Measurements from ENCODE around the gene RMDN3. TPM values are rescaled to one million over a fixed set of nuclear protein-coding genes. Genes with fewer than 3 reads are reported as not detected.

RMDN3 gene
- total RNA-seq, 1 experiment from 2014 or later, result 28.3 TPM

DNA sequence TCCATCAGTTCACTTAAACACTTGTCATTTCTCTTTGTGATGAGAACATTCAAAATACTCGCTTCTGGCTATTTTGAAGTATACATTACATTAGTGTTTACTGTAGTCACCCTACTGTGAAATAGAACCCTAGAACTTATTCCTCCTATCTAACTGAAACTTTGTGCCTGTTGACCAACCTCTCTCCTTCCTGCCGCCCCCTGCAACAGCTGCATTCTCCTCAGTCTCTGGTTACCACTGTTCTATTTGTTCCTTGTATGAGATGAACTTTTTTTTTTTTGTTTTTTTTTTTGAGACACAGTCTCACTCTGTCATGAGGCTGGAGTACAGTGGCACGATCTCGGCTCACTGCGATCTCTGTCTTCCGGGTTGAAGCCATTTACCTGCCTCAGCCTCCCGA, 57.1 kb downstream of the RMDN3 start:
- no peaks in the 10 kb centered on the region; the same call in 1 of the 2 replicates for H3K79me2 ChIP-seq (ENCODE audit: insufficient read depth, low read length)
- TF ChIP-seq, protein P1, sequence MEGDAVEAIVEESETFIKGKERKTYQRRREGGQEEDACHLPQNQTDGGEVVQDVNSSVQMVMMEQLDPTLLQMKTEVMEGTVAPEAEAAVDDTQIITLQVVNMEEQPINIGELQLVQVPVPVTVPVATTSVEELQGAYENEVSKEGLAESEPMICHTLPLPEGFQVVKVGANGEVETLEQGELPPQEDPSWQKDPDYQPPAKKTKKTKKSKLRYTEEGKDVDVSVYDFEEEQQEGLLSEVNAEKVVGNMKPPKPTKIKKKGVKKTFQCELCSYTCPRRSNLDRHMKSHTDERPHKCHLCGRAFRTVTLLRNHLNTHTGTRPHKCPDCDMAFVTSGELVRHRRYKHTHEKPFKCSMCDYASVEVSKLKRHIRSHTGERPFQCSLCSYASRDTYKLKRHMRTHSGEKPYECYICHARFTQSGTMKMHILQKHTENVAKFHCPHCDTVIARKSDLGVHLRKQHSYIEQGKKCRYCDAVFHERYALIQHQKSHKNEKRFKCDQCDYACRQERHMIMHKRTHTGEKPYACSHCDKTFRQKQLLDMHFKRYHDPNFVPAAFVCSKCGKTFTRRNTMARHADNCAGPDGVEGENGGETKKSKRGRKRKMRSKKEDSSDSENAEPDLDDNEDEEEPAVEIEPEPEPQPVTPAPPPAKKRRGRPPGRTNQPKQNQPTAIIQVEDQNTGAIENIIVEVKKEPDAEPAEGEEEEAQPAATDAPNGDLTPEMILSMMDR (conservative IDR thresholded peaks at IDR 0.05), result no peak
- no peaks in the 10 kb centered on the region for H3K23me2 ChIP-seq (ENCODE audit: insufficient read length, low read depth, low read length, poor library complexity, severe bottlenecking)
- H3K9ac ChIP-seq (ENCODE audit: extremely low read depth, insufficient read length, low read length), result no peak overlapping the region
- no peak overlapping the region for H3K4ac ChIP-seq (ENCODE audit: low read depth, low read length)
- H3K4me2 ChIP-seq (ENCODE audit: insufficient read depth, insufficient read length, low read length), result no peak overlapping the region
- no peak overlapping the region for H3K18ac ChIP-seq (ENCODE audit: insufficient read length, low read depth, low read length)
- no peak overlapping the region for H2BK5ac ChIP-seq (ENCODE audit: insufficient read length, low read length)
- Mint-ChIP-seq H3K4me1 (peaks cover 7 to 17% of the 10 kb centered on the region in 2 experiments), H3K27me3 (ENCODE audit: low read depth) (no peaks in the 10 kb centered on the region; the same call in 1 of the 2 replicates), H3K27ac (peak overlapping the region in 2 of 3 experiments; percentile 27 to 30; a peak in 2 of 7 replicates), H3K36me3 (ENCODE audit: insufficient read depth in 1 of 3, low read depth in 3 of 3) (peaks cover 14 to 45% (median 42%) of the 10 kb centered on the region in 3 experiments; a peak in 6 of 7 replicates), H3K9me3 (no peaks in the 10 kb centered on the region; a peak in 1 of 5 replicates), H3K4me3 (peak overlapping the region in 1 of 2 experiments; percentile 5; a peak in 1 of 5 replicates)
- no peak overlapping the region for H3T11ph ChIP-seq (ENCODE audit: low read length)
- no peak overlapping the region for H3K23ac ChIP-seq (ENCODE audit: insufficient read length, low read depth, low read length)
- no peak overlapping the region for H4K8ac ChIP-seq (replicated peaks; ENCODE audit: insufficient read length, low read depth, low read length)
- H2BK12ac ChIP-seq (ENCODE audit: insufficient read length, low read depth, low read length), result no peak overlapping the region
- H3K9me3 ChIP-seq (ENCODE audit: control insufficient read depth, low read depth, low read length), result no peaks in the 10 kb centered on the region
- H3K27me3 ChIP-seq (ENCODE audit: insufficient read depth, low read length), result no peaks in the 10 kb centered on the region
- H2BK20ac ChIP-seq (ENCODE audit: low read depth, low read length, poor library complexity, severe bottlenecking), result no peak overlapping the region
- WGBS (ENCODE audit: extremely low coverage, insufficient read length, low lambda C conversion rate), result no CpG with 5 or more reads among the region's 7 CpGs
- H2BK120ac ChIP-seq (ENCODE audit: low read depth, low read length, poor library complexity, severe bottlenecking), result no peak overlapping the region
- no peak overlapping the region for H2AFZ ChIP-seq (ENCODE audit: low read length)
- DNase-seq, result no peak
- H3K27ac ChIP-seq (ENCODE audit: insufficient read length, low read depth, low read length), result no peak overlapping the region
- H4K5ac ChIP-seq (ENCODE audit: insufficient read length, low read depth, low read length), result no peak overlapping the region
- no peak overlapping the region for H3K14ac ChIP-seq (ENCODE audit: insufficient read depth, low read length)
- H3K4me1 ChIP-seq (ENCODE audit: insufficient read depth, low read length), result no peaks in the 10 kb centered on the region; the same call in 1 of the 2 replicates
- no peak overlapping the region for H2BK15ac ChIP-seq (ENCODE audit: low read depth, low read length)
- H3K79me1 ChIP-seq (ENCODE audit: insufficient read depth, low read depth, low read length, poor library complexity, severe bottlenecking), result no peaks in the 10 kb centered on the region
- H2AK5ac ChIP-seq (ENCODE audit: insufficient read length, low read length), result no peak overlapping the region
- no peak overlapping the region for H3K56ac ChIP-seq (ENCODE audit: insufficient read length, low read depth, low read length)
- H4K91ac ChIP-seq (ENCODE audit: insufficient read length, low read depth, low read length), result no peak overlapping the region
- no peaks in the 10 kb centered on the region for H4K20me1 ChIP-seq (ENCODE audit: control insufficient read depth, insufficient read depth, insufficient read length)

Data from H9 (cell line).